ENCODE data around the gene PPP2R2C. TPM values are rescaled to one million over a fixed set of nuclear protein-coding genes. Genes with fewer than 3 reads are reported as not detected.

The PPP2R2C gene
- total RNA-seq, 1 experiment from 2014 or later = 0.03 TPM

- DNase-seq (ENCODE audit: low spot score) = peak; percentile 71
Measured at GRCh38 chr4:6313216-6313615, 159.2 kb downstream of the PPP2R2C start.

- DNase-seq (ENCODE audit: low spot score) = no peak
Measured at GRCh38 chr4:6309777-6310176, 162.6 kb downstream of the PPP2R2C start.

GRCh38 chr4:6308899-6309643, 163.3 kb downstream of the PPP2R2C start:
- no peak for DNase-seq (ENCODE audit: low spot score)

GRCh38 chr4:6307891-6308290, 164.5 kb downstream of the PPP2R2C start:
- DNase-seq (ENCODE audit: low spot score) = no peak

GRCh38 chr4:6307230-6307629, 165.2 kb downstream of the PPP2R2C start:
- DNase-seq (ENCODE audit: low spot score) = no peak

GRCh38 chr4:6306299-6306698, 166.1 kb downstream of the PPP2R2C start:
- no peak for DNase-seq (ENCODE audit: low spot score)

- DNase-seq (ENCODE audit: low spot score) = no peak
Measured at GRCh38 chr4:6303943-6304342, 168.5 kb downstream of the PPP2R2C start.

GRCh38 chr4:6302869-6303268, 169.5 kb downstream of the PPP2R2C start:
- DNase-seq (ENCODE audit: low spot score) = no peak

- DNase-seq (ENCODE audit: low spot score) = no peak
Measured at GRCh38 chr4:6301732-6302442, 170.5 kb downstream of the PPP2R2C start.

- no peak for DNase-seq (ENCODE audit: low spot score)
Measured at GRCh38 chr4:6301051-6301731, 171.2 kb downstream of the PPP2R2C start.

- DNase-seq (ENCODE audit: low spot score) = no peak
Measured at GRCh38 chr4:6300359-6300758, 172.1 kb downstream of the PPP2R2C start.

GRCh38 chr4:6299875-6300274, 172.5 kb downstream of the PPP2R2C start:
- no peak for DNase-seq (ENCODE audit: low spot score)

GRCh38 chr4:6298852-6299251, 173.6 kb downstream of the PPP2R2C start:
- DNase-seq (ENCODE audit: low spot score) = no peak

- DNase-seq (ENCODE audit: low spot score) = no peak
Measured at GRCh38 chr4:6298035-6298434, 174.4 kb downstream of the PPP2R2C start.

- no peak for DNase-seq (ENCODE audit: low spot score)
Measured at GRCh38 chr4:6297266-6297815, 175.1 kb downstream of the PPP2R2C start.

GRCh38 chr4:6296026-6296425, 176.4 kb downstream of the PPP2R2C start:
- DNase-seq (ENCODE audit: low spot score) = no peak

- DNase-seq (ENCODE audit: low spot score) = no peak
Measured at GRCh38 chr4:6295495-6295894, 176.9 kb downstream of the PPP2R2C start.

GRCh38 chr4:6294705-6295421, 177.6 kb downstream of the PPP2R2C start:
- DNase-seq (ENCODE audit: low spot score) = no peak

- DNase-seq (ENCODE audit: low spot score) = no peak
Measured at GRCh38 chr4:6293661-6294060, 178.8 kb downstream of the PPP2R2C start.

- DNase-seq (ENCODE audit: low spot score) = no peak
Measured at GRCh38 chr4:6293097-6293445, 179.3 kb downstream of the PPP2R2C start.

GRCh38 chr4:6292376-6293096, 179.9 kb downstream of the PPP2R2C start:
- no peak for DNase-seq (ENCODE audit: low spot score)
